Measurements from ENCODE around the gene ECM1.

Gene ECM1

DNA sequence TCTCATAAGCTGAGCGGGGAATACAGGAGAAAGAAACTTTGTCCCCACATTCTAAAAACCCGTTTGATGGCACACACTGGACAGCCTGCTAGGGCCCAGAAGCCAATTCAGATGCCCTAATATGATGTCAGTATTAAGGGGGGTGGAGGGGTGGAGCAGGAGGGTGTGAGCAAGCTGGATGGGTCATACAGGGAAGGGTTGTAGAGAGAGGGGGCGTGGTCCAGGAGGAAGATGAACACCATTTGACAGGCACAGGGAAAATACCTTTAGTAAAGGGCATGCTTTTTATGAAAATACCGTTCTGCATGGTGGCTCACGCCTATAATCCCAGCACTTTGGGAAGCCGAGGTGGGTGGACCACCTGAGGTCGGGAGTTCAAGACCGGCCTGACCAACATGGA is 14.7 kb upstream of the ECM1 start:
- no CpG with 5 or more reads among the region's 8 CpGs for WGBS, 2 donors (ENCODE audit: extremely low coverage in 2 of 2, insufficient read length in 2 of 2, insufficient replicate concordance in 1 of 2)
- Histone ChIP-seq H3K4me2 (ENCODE audit: insufficient read depth, low read length, poor library complexity, severe bottlenecking) (no peak overlapping the region), H4K91ac (ENCODE audit: low read depth, low read length, poor library complexity) (no peak overlapping the region), H3K18ac (ENCODE audit: low read length) (no peak overlapping the region), H3K36me3 (replicated peaks in 1 of 2; ENCODE audit: control insufficient read depth in 2 of 2, insufficient read depth in 2 of 2, low read length in 2 of 2) (peaks cover 28 to 76% of the 10 kb centered on the region in 2 donors), H3K27me3 (ENCODE audit: control insufficient read depth in 3 of 3, insufficient read depth in 3 of 3, low read depth in 1 of 3, low read length in 3 of 3) (no peaks in the 10 kb centered on the region), H2BK5ac (ENCODE audit: low read length) (no peak overlapping the region), H4K8ac (ENCODE audit: low read depth, low read length) (no peak overlapping the region), H2BK12ac (ENCODE audit: low read length) (no peak overlapping the region), H3K23ac (ENCODE audit: low read depth, low read length, poor library complexity) (no peak overlapping the region), H2BK15ac (ENCODE audit: low read length) (no peak overlapping the region), H3K4ac (ENCODE audit: low read length) (no peak overlapping the region), H2BK120ac (ENCODE audit: low read depth, low read length) (no peak overlapping the region), H3K4me1 (ENCODE audit: control insufficient read depth in 2 of 2, insufficient read depth in 1 of 2, low read depth in 1 of 2, low read length in 2 of 2) (peaks cover 0 to under 1% of the 10 kb centered on the region in 2 donors), H3K4me3 (ENCODE audit: low read length in 2 of 2) (no peak overlapping the region), H3K79me1 (ENCODE audit: low read depth, low read length) (no peaks in the 10 kb centered on the region), H3K9me3 (replicated peaks in 1 of 2; ENCODE audit: control insufficient read depth in 2 of 2, insufficient read depth in 1 of 2, low read depth in 1 of 2, low read length in 2 of 2) (no peaks in the 10 kb centered on the region), H3K9ac (ENCODE audit: low read depth, low read length, poor library complexity) (no peak overlapping the region), H2AK5ac (ENCODE audit: low read depth, low read length) (no peak overlapping the region), H2AFZ (ENCODE audit: low read length) (no peak overlapping the region), H3K27ac (replicated peaks; ENCODE audit: low read length) (no peak overlapping the region), H3K14ac (ENCODE audit: low read length) (no peak overlapping the region)
- DNase-seq (ENCODE audit: low spot score): no peak

DNA sequence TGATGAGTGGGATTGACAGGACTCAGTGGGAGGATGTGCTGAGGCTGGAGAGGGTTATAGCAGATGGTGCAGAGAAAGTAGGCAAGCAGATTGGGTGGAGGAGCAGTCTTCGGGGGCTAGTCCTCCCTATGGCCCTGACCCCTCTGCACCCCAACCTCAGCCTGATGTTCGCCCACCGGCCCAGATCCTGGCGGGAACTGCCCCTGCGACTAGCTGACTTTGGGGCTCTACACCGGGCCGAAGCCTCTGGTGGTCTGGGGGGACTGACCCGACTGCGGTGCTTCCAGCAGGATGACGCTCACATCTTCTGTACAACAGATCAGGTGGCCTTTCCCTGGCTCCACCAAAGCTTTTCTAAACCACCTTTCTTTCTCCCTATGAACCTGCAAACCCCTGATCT is 9.6 kb upstream of the ECM1 start:
- no peak overlapping the region for H2BK15ac ChIP-seq (ENCODE audit: low read length)
- H2BK12ac ChIP-seq (ENCODE audit: low read length): no peak overlapping the region
- H3K4ac ChIP-seq (ENCODE audit: low read length): no peak overlapping the region
- H3K9me3 ChIP-seq (replicated peaks in 1 of 2; ENCODE audit: control insufficient read depth in 2 of 2, insufficient read depth in 1 of 2, low read depth in 1 of 2, low read length in 2 of 2): no peaks in the 10 kb centered on the region
- DNase-seq (ENCODE audit: low spot score): no peak
- no peak overlapping the region for H2BK120ac ChIP-seq (ENCODE audit: low read depth, low read length)
- no peak overlapping the region for H3K4me2 ChIP-seq (ENCODE audit: insufficient read depth, low read length, poor library complexity, severe bottlenecking)
- H3K27ac ChIP-seq (replicated peaks; ENCODE audit: low read length): no peak overlapping the region
- WGBS, 2 donors (ENCODE audit: extremely low coverage in 2 of 2, insufficient read length in 2 of 2, insufficient replicate concordance in 1 of 2): no CpG with 5 or more reads among the region's 10 CpGs
- H2AFZ ChIP-seq (ENCODE audit: low read length): no peak overlapping the region
- H3K23ac ChIP-seq (ENCODE audit: low read depth, low read length, poor library complexity): no peak overlapping the region
- no peak overlapping the region for H3K9ac ChIP-seq (ENCODE audit: low read depth, low read length, poor library complexity)
- H3K18ac ChIP-seq (ENCODE audit: low read length): no peak overlapping the region
- no peak overlapping the region for H3K4me3 ChIP-seq (ENCODE audit: low read length in 2 of 2)
- H3K4me1 ChIP-seq (ENCODE audit: control insufficient read depth in 2 of 2, insufficient read depth in 1 of 2, low read depth in 1 of 2, low read length in 2 of 2): no peaks in the 10 kb centered on the region
- H4K91ac ChIP-seq (ENCODE audit: low read depth, low read length, poor library complexity): no peak overlapping the region
- H2AK5ac ChIP-seq (ENCODE audit: low read depth, low read length): no peak overlapping the region
- H2BK5ac ChIP-seq (ENCODE audit: low read length): no peak overlapping the region
- no peaks in the 10 kb centered on the region for H3K79me1 ChIP-seq (ENCODE audit: low read depth, low read length)
- H3K14ac ChIP-seq (ENCODE audit: low read length): no peak overlapping the region
- H3K36me3 ChIP-seq (replicated peaks in 1 of 2; ENCODE audit: control insufficient read depth in 2 of 2, insufficient read depth in 2 of 2, low read length in 2 of 2): peaks cover 24 to 77% of the 10 kb centered on the region in 2 donors
- H3K27me3 ChIP-seq (ENCODE audit: control insufficient read depth in 3 of 3, insufficient read depth in 3 of 3, low read depth in 1 of 3, low read length in 3 of 3): no peaks in the 10 kb centered on the region
- H4K8ac ChIP-seq (ENCODE audit: low read depth, low read length): no peak overlapping the region

DNA sequence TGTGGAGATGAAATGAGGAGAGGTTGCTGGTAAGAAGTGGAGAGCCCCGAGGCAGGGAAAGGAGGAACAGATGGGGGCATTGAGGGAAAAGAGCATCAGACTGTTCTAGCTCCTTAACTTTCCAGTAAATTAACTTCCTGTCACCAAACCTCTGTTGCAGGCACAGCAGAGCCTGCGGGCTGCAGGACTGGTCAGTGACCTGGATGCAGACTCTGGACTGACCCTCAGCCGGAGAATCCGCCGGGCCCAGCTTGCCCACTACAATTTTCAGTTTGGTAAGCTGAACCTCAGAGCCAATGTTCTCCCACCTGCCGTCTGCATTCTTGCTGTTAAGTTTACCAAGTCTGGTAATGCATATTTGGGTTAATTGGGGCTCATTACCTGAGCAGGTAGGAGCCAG is 2.5 kb upstream of the ECM1 start:
- Histone ChIP-seq H2BK12ac (ENCODE audit: low read length) (no peak overlapping the region), H3K4me1 (ENCODE audit: control insufficient read depth in 2 of 2, insufficient read depth in 1 of 2, low read depth in 1 of 2, low read length in 2 of 2) (peaks cover 12 to 35% of the 10 kb centered on the region in 2 donors), H2BK15ac (ENCODE audit: low read length) (no peak overlapping the region), H3K18ac (ENCODE audit: low read length) (no peak overlapping the region), H3K9me3 (replicated peaks in 1 of 2; ENCODE audit: control insufficient read depth in 2 of 2, insufficient read depth in 1 of 2, low read depth in 1 of 2, low read length in 2 of 2) (no peaks in the 10 kb centered on the region), H4K8ac (ENCODE audit: low read depth, low read length) (no peak overlapping the region), H3K4me2 (ENCODE audit: insufficient read depth, low read length, poor library complexity, severe bottlenecking) (no peak overlapping the region), H2AFZ (ENCODE audit: low read length) (no peak overlapping the region), H3K27ac (replicated peaks; ENCODE audit: low read length) (no peak overlapping the region), H3K23ac (ENCODE audit: low read depth, low read length, poor library complexity) (no peak overlapping the region), H3K4ac (ENCODE audit: low read length) (no peak overlapping the region), H2AK5ac (ENCODE audit: low read depth, low read length) (no peak overlapping the region), H4K91ac (ENCODE audit: low read depth, low read length, poor library complexity) (no peak overlapping the region), H2BK5ac (ENCODE audit: low read length) (no peak overlapping the region), H3K9ac (ENCODE audit: low read depth, low read length, poor library complexity) (no peak overlapping the region), H3K27me3 (ENCODE audit: control insufficient read depth in 3 of 3, insufficient read depth in 3 of 3, low read depth in 1 of 3, low read length in 3 of 3) (no peaks in the 10 kb centered on the region), H3K79me1 (ENCODE audit: low read depth, low read length) (no peaks in the 10 kb centered on the region), H3K36me3 (replicated peaks in 1 of 2; ENCODE audit: control insufficient read depth in 2 of 2, insufficient read depth in 2 of 2, low read length in 2 of 2) (peaks cover 14 to 61% of the 10 kb centered on the region in 2 donors), H2BK120ac (ENCODE audit: low read depth, low read length) (no peak overlapping the region), H3K4me3 (ENCODE audit: low read length in 2 of 2) (no peak overlapping the region), H3K14ac (ENCODE audit: low read length) (no peak overlapping the region)
- WGBS, 2 donors (ENCODE audit: extremely low coverage in 2 of 2, insufficient read length in 2 of 2, insufficient replicate concordance in 1 of 2): no CpG with 5 or more reads among the region's 6 CpGs
- no peak for DNase-seq (ENCODE audit: low spot score)

DNA sequence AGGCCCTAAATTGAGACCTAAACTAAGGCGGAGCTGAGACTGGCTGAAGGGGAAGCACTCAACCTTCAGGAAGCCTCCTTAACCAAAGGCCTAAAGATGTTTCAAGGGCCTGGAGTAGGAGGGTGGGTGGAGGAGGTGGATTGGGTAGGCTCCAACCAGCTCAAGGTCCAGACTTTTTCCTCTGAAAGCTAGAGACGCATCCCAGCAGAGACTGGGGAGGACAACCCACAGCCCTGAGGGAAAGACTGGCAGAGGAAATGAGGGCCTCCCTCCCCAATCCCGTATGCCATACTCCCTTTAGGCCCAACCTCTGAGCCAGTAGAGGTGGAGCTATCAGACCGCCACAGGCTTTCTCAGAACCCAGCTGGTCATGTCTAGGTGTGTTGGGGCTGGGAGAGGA is 1.1 kb downstream of the ECM1 start:
- no peak overlapping the region for H3K27ac ChIP-seq (replicated peaks; ENCODE audit: low read length)
- no peaks in the 10 kb centered on the region for H3K27me3 ChIP-seq (ENCODE audit: control insufficient read depth in 3 of 3, insufficient read depth in 3 of 3, low read depth in 1 of 3, low read length in 3 of 3)

More for the DNA sequence above, 1.1 kb downstream of the ECM1 start:
- Histone ChIP-seq H2BK5ac (ENCODE audit: low read length) (no peak overlapping the region), H3K4me1 (ENCODE audit: control insufficient read depth in 2 of 2, insufficient read depth in 1 of 2, low read depth in 1 of 2, low read length in 2 of 2) (peaks cover 12 to 35% of the 10 kb centered on the region in 2 donors), H3K79me1 (ENCODE audit: low read depth, low read length) (no peaks in the 10 kb centered on the region), H4K8ac (ENCODE audit: low read depth, low read length) (no peak overlapping the region), H3K9me3 (replicated peaks in 1 of 2; ENCODE audit: control insufficient read depth in 2 of 2, insufficient read depth in 1 of 2, low read depth in 1 of 2, low read length in 2 of 2) (no peaks in the 10 kb centered on the region), H3K18ac (ENCODE audit: low read length) (no peak overlapping the region), H3K4ac (ENCODE audit: low read length) (no peak overlapping the region), H4K91ac (ENCODE audit: low read depth, low read length, poor library complexity) (no peak overlapping the region), H3K23ac (ENCODE audit: low read depth, low read length, poor library complexity) (no peak overlapping the region), H2AFZ (ENCODE audit: low read length) (peak overlapping the region; percentile 6), H3K36me3 (replicated peaks in 1 of 2; ENCODE audit: control insufficient read depth in 2 of 2, insufficient read depth in 2 of 2, low read length in 2 of 2) (peaks cover 17 to 45% of the 10 kb centered on the region in 2 donors), H2BK12ac (ENCODE audit: low read length) (no peak overlapping the region), H2BK120ac (ENCODE audit: low read depth, low read length) (no peak overlapping the region), H3K14ac (ENCODE audit: low read length) (no peak overlapping the region), H3K9ac (ENCODE audit: low read depth, low read length, poor library complexity) (no peak overlapping the region), H3K4me3 (ENCODE audit: low read length in 2 of 2) (no peak overlapping the region), H3K4me2 (ENCODE audit: insufficient read depth, low read length, poor library complexity, severe bottlenecking) (no peak overlapping the region), H2BK15ac (ENCODE audit: low read length) (no peak overlapping the region), H2AK5ac (ENCODE audit: low read depth, low read length) (no peak overlapping the region)
- WGBS, 2 donors (ENCODE audit: extremely low coverage in 2 of 2, insufficient read length in 2 of 2, insufficient replicate concordance in 1 of 2): no CpG with 5 or more reads among the region's 4 CpGs
- DNase-seq (ENCODE audit: low spot score): no peak

Data from neuronal stem cell (in vitro differentiated cells).